Placental pericyte (primary cell): Measurements from ENCODE around the gene MYOT. TPM values are rescaled to one million over a fixed set of nuclear protein-coding genes. Genes with fewer than 3 reads are reported as not detected.

ENCODE experiments used
- total RNA-seq: library from RNA; depleted of rRNA; stranded (reverse); fragments of >200 nt; gene quantifications from 2 replicates; pipeline ENCODE4 v1.2.3, GENCODE V29; 2012

The MYOT gene
- not detected in 2 replicates for total RNA-seq

GRCh38 chr5:137867664-137868063, at the start of gene MYOT:
MYOT (plus strand) TSS chr5:137867860; CDS start chr5:137870652, 2,792 bp downstream.

GRCh38 chr5:137888863-137889759, 21.5 kb downstream of the MYOT start, which contains the start of gene PKD2L2:
PKD2L2 (plus strand) TSS chr5:137889457; CDS start chr5:137889492, 35 bp downstream.

Other genes with a start within 250 kb of the MYOT start
- 2.7 and 2.8 TPM in 2 replicates for gene KLHL3, start 131.8 kb upstream of the MYOT start, total RNA-seq
- gene HNRNPA0, start 113.5 kb upstream of the MYOT start, total RNA-seq = 13.7 and 16.2 TPM in 2 replicates
- not detected in 2 replicates for gene PKD2L2, start 21.6 kb downstream of the MYOT start, total RNA-seq
- 31.5 and 32.4 TPM in 2 replicates for gene FAM13B, start 165.2 kb downstream of the MYOT start, total RNA-seq
- gene WNT8A, start 216.2 kb downstream of the MYOT start, total RNA-seq = not detected in 2 replicates